ENCODE measurements around the gene SNTB2. TPM values are rescaled to one million over a fixed set of nuclear protein-coding genes. Genes with fewer than 3 reads are reported as not detected.

Gene SNTB2
- total RNA-seq, 4 donors from 2014 or later, result 35.8 to 81.6 (median 57.8) TPM

- DNase-seq (ENCODE audit: low spot score in 2 of 2), result no peak
- H3K4me1 ChIP-seq, result no peaks in the 10 kb centered on the region
- WGBS, result 47% methylated on average over 8 of the region's 8 CpGs
- no peak overlapping the region for H3K4me3 ChIP-seq
- peaks cover 71% of the 10 kb centered on the region for H3K36me3 ChIP-seq
- H3K27ac ChIP-seq, result no peak overlapping the region
- TF ChIP-seq EP300 (IDR thresholded peaks at IDR 0.05) (no peak), POLR2A (IDR thresholded peaks at IDR 0.05) (no peak), POLR2AphosphoS5 (IDR thresholded peaks at IDR 0.05) (no peak), CTCF (IDR thresholded peaks at IDR 0.05) (no peak)
- no peaks in the 10 kb centered on the region for H3K27me3 ChIP-seq
- no peaks in the 10 kb centered on the region for H3K9me3 ChIP-seq
These were observed 20.6 kb upstream of the SNTB2 start for GRCh38 chr16:69166221-69166833.

- H3K36me3 ChIP-seq, result peaks cover 63% of the 10 kb centered on the region
These were observed 19.7 kb upstream of the SNTB2 start for GRCh38 chr16:69166946-69167930.

GRCh38 chr16:69169051-69169450, 17.9 kb upstream of the SNTB2 start:
- H3K27me3 ChIP-seq, result no peaks in the 10 kb centered on the region
- H3K9me3 ChIP-seq, result no peaks in the 10 kb centered on the region
- peaks cover 15% of the 10 kb centered on the region for H3K4me1 ChIP-seq
- TF ChIP-seq EP300 (IDR thresholded peaks at IDR 0.05), result no peak
- no peak for TF ChIP-seq POLR2AphosphoS5 (IDR thresholded peaks at IDR 0.05)
- TF ChIP-seq CTCF (IDR thresholded peaks at IDR 0.05), result no peak
- no peak for TF ChIP-seq POLR2A (IDR thresholded peaks at IDR 0.05)
- no peak overlapping the region for H3K27ac ChIP-seq
- no peak for DNase-seq (ENCODE audit: low spot score in 2 of 2)
- WGBS, result 91% methylated on average over 4 of the region's 4 CpGs
- no peak overlapping the region for H3K4me3 ChIP-seq
- peaks cover 49% of the 10 kb centered on the region for H3K36me3 ChIP-seq

More at GRCh38 chr16:69166946-69167930, 19.7 kb upstream of the SNTB2 start:
- no peak overlapping the region for H3K27ac ChIP-seq
- TF ChIP-seq CTCF (IDR thresholded peaks at IDR 0.05) (no peak), EP300 (IDR thresholded peaks at IDR 0.05) (no peak), POLR2AphosphoS5 (IDR thresholded peaks at IDR 0.05) (no peak), POLR2A (IDR thresholded peaks at IDR 0.05) (no peak)
- H3K9me3 ChIP-seq, result no peaks in the 10 kb centered on the region
- no peak overlapping the region for H3K4me3 ChIP-seq
- no peak for DNase-seq (ENCODE audit: low spot score in 2 of 2)
- WGBS, result 80% methylated on average over 7 of the region's 7 CpGs
- H3K4me1 ChIP-seq, result no peaks in the 10 kb centered on the region
- H3K27me3 ChIP-seq, result no peaks in the 10 kb centered on the region

GRCh38 chr16:69169607-69170352, 17.2 kb upstream of the SNTB2 start:
- 86% methylated on average over 6 of the region's 6 CpGs for WGBS
- H3K36me3 ChIP-seq, result peaks cover 46% of the 10 kb centered on the region
- DNase-seq (ENCODE audit: low spot score in 2 of 2), result no peak
- H3K4me1 ChIP-seq, result peaks cover 21% of the 10 kb centered on the region
- TF ChIP-seq POLR2A (IDR thresholded peaks at IDR 0.05) (no peak), CTCF (IDR thresholded peaks at IDR 0.05) (no peak), POLR2AphosphoS5 (IDR thresholded peaks at IDR 0.05) (no peak), EP300 (IDR thresholded peaks at IDR 0.05) (no peak)
- H3K9me3 ChIP-seq, result no peaks in the 10 kb centered on the region
- no peak overlapping the region for H3K4me3 ChIP-seq
- no peak overlapping the region for H3K27ac ChIP-seq
- no peaks in the 10 kb centered on the region for H3K27me3 ChIP-seq
